GM12878 (cell line): ENCODE data around the gene VMAC. TPM values are rescaled to one million over a fixed set of nuclear protein-coding genes. Genes with fewer than 3 reads are reported as not detected.
A peak's percentile ranks its signal among the peaks of the same experiment; 100 is the strongest.

Source experiments
- ATAC-seq: fragments of 200-7000 bp; cut with Tn5 transposase; 3 replicates; pipeline ENCODE4 v1.9.1; 2020; ENCODE audit warnings: mild to moderate bottlenecking, moderate library complexity
- BruUV-seq: library from RNA; stranded (reverse); fragments of 400-500 nt; replicated peaks from 2 replicates; lab custom pipeline; 2021; lab: Mats Ljungman, UMichigan
- CTCF ChIA-PET: fragments of 300-600 bp; sonication (Branson Sonifier 250); formaldehyde crosslinking; extraction: SDS; loops from one replicate; lab custom pipeline; 2021; ENCODE audit warnings: inconsistent platforms; lab: Yijun Ruan, JAX
- POLR2A ChIA-PET: fragments of 350-600 bp; formaldehyde crosslinking; extraction: SDS; loops from one replicate; lab custom pipeline; 2021; ENCODE audit warnings: inconsistent platforms; lab: Charles Lee
- RAD21 ChIA-PET: fragments of 300-600 bp; sonication (Branson Sonifier 250); formaldehyde crosslinking; loops from one replicate; lab custom pipeline; 2023; ENCODE audit warnings: antibody characterized with exemption; ENCODE audit not compliant: unreplicated experiment; lab: Charles Lee
- SMC1A ChIA-PET: fragments of 300-600 bp; sonication (Branson Sonifier 250); formaldehyde crosslinking; loops from one replicate; lab custom pipeline; 2023; ENCODE audit not compliant: unreplicated experiment, uncharacterized antibody; lab: Charles Lee
- DNase-seq: peaks from one replicate; pipeline ENCODE4 v3.0.0-alpha.2; 2011; ENCODE audit warnings: low read depth, low spot score
- FAIRE-seq: peaks from 3 replicates; lab custom pipeline; 2011; peaks lifted over from hg19 to GRCh38; lab: Jason Lieb, UNC
- H2AFZ ChIP-seq: 2 replicates; pipeline ENCODE4 v1.6.0; 2011; ENCODE audit warnings: low read depth, low read length, control low read depth; ENCODE audit not compliant: control insufficient read depth
- H3K27ac ChIP-seq: 2 replicates; pipeline ENCODE4 v1.5.1; 2011; ENCODE audit warnings: control low read depth; ENCODE audit not compliant: control insufficient read depth, insufficient read depth
- H3K27me3 ChIP-seq, 2 experiments: replicated peaks in 1 of 2; 2 replicates each; pipeline versions ENCODE4 v1.6.0 to v1.6.1; 2011; ENCODE audit warnings: low read length in 1 of 2; ENCODE audit not compliant: control insufficient read depth in 2 of 2, insufficient read depth in 2 of 2
- H3K36me3 ChIP-seq, 2 experiments: 2 replicates each; pipeline ENCODE4 v1.5.1; 2011; ENCODE audit warnings: low read length in 1 of 2; ENCODE audit not compliant: control insufficient read depth in 2 of 2, insufficient read depth in 2 of 2
- H3K4me1 ChIP-seq: 2 replicates; pipeline ENCODE4 v1.6.1; 2011; ENCODE audit warnings: mild to moderate bottlenecking, low read length, moderate library complexity, mixed read lengths; ENCODE audit not compliant: control insufficient read depth, insufficient read depth
- H3K4me2 ChIP-seq: 2 replicates; pipeline ENCODE4 v1.6.0; 2011; ENCODE audit warnings: control low read depth; ENCODE audit not compliant: control insufficient read depth, insufficient read depth
- H3K4me3 ChIP-seq: fragments of 200-600 bp; sonication (generic); 2 replicates; pipeline ENCODE4 v1.5.1; 2016
- H3K79me2 ChIP-seq: 2 replicates; pipeline ENCODE4 v1.6.0; 2011; ENCODE audit warnings: low read length; ENCODE audit not compliant: control insufficient read depth, insufficient read depth
- H3K9ac ChIP-seq: 2 replicates; pipeline ENCODE4 v1.8.0; 2011; ENCODE audit warnings: low read length, control low read depth, mixed read lengths; ENCODE audit not compliant: control insufficient read depth, insufficient read depth
- H3K9me3 ChIP-seq: replicated peaks from 3 replicates; pipeline ENCODE4 v1.5.1; 2011; ENCODE audit warnings: mild to moderate bottlenecking, low read length; ENCODE audit not compliant: control insufficient read depth, insufficient read depth
- H4K20me1 ChIP-seq: 2 replicates; pipeline ENCODE4 v1.6.0; 2011; ENCODE audit not compliant: control insufficient read depth, insufficient read depth
- HDAC2 ChIP-seq: fragments of 200-600 bp; sonication (generic); IDR thresholded peaks from 2 replicates; pipeline ENCODE4 v1.6.1; 2017
- IKZF1 ChIP-seq: fragments of 450-650 bp; conservative IDR thresholded peaks from 2 replicates; pipeline ENCODE4 v1.6.1; 2017; ENCODE audit warnings: antibody characterized with exemption, mild to moderate bottlenecking
- MLLT1 ChIP-seq: fragments of 450-650 bp; IDR thresholded peaks from 2 replicates; pipeline ENCODE4 v1.6.1; 2016; ENCODE audit warnings: mild to moderate bottlenecking
- NFXL1 ChIP-seq: fragments of 450-650 bp; IDR thresholded peaks from 2 replicates; pipeline ENCODE4 v1.6.1; 2017; ENCODE audit warnings: antibody characterized with exemption, mild to moderate bottlenecking, borderline replicate concordance
- POLR2A ChIP-seq: IDR thresholded peaks from 2 replicates; pipeline ENCODE4 v1.6.1; 2011; ENCODE audit warnings: low read depth, mild to moderate bottlenecking, low read length
- ZNF217 ChIP-seq: fragments of 450-650 bp; IDR thresholded peaks from 2 replicates; pipeline ENCODE4 v1.6.1; 2017; ENCODE audit warnings: antibody characterized with exemption, mild to moderate bottlenecking
- WGBS: methylation state at CpG from one replicate; pipeline ENCODE4 v1.1.6; 2016; ENCODE audit warnings: low lambda C conversion rate; ENCODE audit not compliant: insufficient replicate concordance, insufficient coverage; ENCODE audit errors: missing lambda C conversion rate; 5-methylcytosine and 5-hydroxymethylcytosine counted together
- in situ Hi-C: fragments of 300-500 bp; cut with MboI; formaldehyde crosslinking; loops from 9 replicates; pipeline ENCODE4 v1.14.3; 2018; ENCODE audit warnings: mixed read lengths
- intact Hi-C: fragments of 100-400 bp; cut with micrococcal nuclease; formaldehyde crosslinking; loops from one replicate; pipeline ENCODE4 v1.14.2; 2022; ENCODE audit not compliant: unreplicated experiment
- polyA plus RNA-seq, 11 experiments: library from polyadenylated mRNA; depleted of rRNA in 4 of 11; unstranded in 6 of 11; stranded (reverse) in 5 of 11; fragments of >200 nt; fragmentation: Nextera tagmentation in 4 of 11; fragmentation: Illumina TruSeq in 1 of 11; extraction: Ambion mirVana in 4 of 11; extraction: Trizol in 1 of 11; gene quantifications; 1 replicate in 1 of 11; 2 replicates in 10 of 11; pipeline versions ENCODE4 v1.2.1 to v1.2.3, GENCODE V29; 2011 to 2016; ENCODE audit warnings: inconsistent platforms in 2 of 11, missing spikeins in 2 of 11, low read depth in 1 of 11
- total RNA-seq, 4 experiments: library from RNA; depleted of rRNA in 3 of 4; stranded (reverse); fragments of >200 nt in 3 of 4; fragmentation: Illumina TruSeq in 1 of 4; extraction: Trizol in 1 of 4; gene quantifications; 2 replicates each; pipeline versions ENCODE4 v1.2.1 to v1.2.3, GENCODE V29; 2013 to 2021

VMAC gene
- total and polyA plus RNA-seq, 10 of the 15 experiments (the other 5 are each of a cell fraction or from before 2014, with no cell fraction given) = 0.18 to 6.8 (median 1.8) TPM

- Histone ChIP-seq H2AFZ (no peak overlapping the region), H3K4me3 (no peak overlapping the region), H3K27me3 (no peaks in the 10 kb centered on the region), H3K79me2 (peaks cover 6% of the 10 kb centered on the region; the same call in 1 of the 2 replicates), H3K9me3 (no peaks in the 10 kb centered on the region), H4K20me1 (no peaks in the 10 kb centered on the region), H3K4me2 (no peak overlapping the region), H3K36me3 (peaks cover 11 to 22% of the 10 kb centered on the region in 2 experiments; a peak in 3 of 4 replicates), H3K27ac (no peak overlapping the region), H3K9ac (no peak overlapping the region), H3K4me1 (no peaks in the 10 kb centered on the region)
- ChIA-PET SMC1A (no interaction called here), CTCF (interaction anchor here (0.5 kb wide), 1 partner anchor 24 kb away, joined by 5 read pairs; no protein-coding TSS in a partner anchor), POLR2A (no interaction called here), RAD21 (interaction anchor here (0.6 kb wide), 1 partner anchor 221 kb away, joined by 4 read pairs; no protein-coding TSS in a partner anchor)
- intact Hi-C loops (no loop called here), in situ Hi-C loops (no loop called here)
- DNase-seq = no peak
- no TSS peak for BruUV-seq
- ATAC-seq = no peak
- 45% methylated on average over 10 of the region's 10 CpGs for WGBS
- no peak for FAIRE-seq
- no peak for TF ChIP-seq NFXL1
- TF ChIP-seq POLR2A = 0 out of 2 replicates have a peak, but pooled peaks have one; percentile 1
- no peak for TF ChIP-seq IKZF1
- TF ChIP-seq HDAC2 = no peak
Observed at GRCh38 chr19:5943623-5944022, 39.0 kb downstream of the VMAC start.

GRCh38 chr19:5947435-5947834 is 42.8 kb downstream of the VMAC start:
- in situ Hi-C loops (no loop called here), intact Hi-C loops (no loop called here)
- RAD21 ChIA-PET = no interaction called here
- no peaks in the 10 kb centered on the region for H3K27me3 ChIP-seq
- peaks cover 16% of the 10 kb centered on the region for H3K79me2 ChIP-seq
- H3K4me3 ChIP-seq = no peak overlapping the region
- H3K27ac ChIP-seq = no peak overlapping the region
- no peak overlapping the region for H3K9ac ChIP-seq
- H4K20me1 ChIP-seq = no peaks in the 10 kb centered on the region; the same call in 1 of the 2 replicates
- DNase-seq (no peak), ATAC-seq (no peak), FAIRE-seq (no peak)
- TF ChIP-seq MLLT1 (no peak), ZNF217 (no peak)
- WGBS = 91% methylated on average over 10 of the region's 13 CpGs
- no peak overlapping the region for H2AFZ ChIP-seq
- SMC1A ChIA-PET = no interaction called here
- CTCF ChIA-PET = interaction anchor here (2.6 kb wide), 1 partner anchor 21 kb away, joined by 10 read pairs; no protein-coding TSS in a partner anchor
- H3K4me1 ChIP-seq = peaks cover 10% of the 10 kb centered on the region
- no peaks in the 10 kb centered on the region for H3K9me3 ChIP-seq
- no TSS peak for BruUV-seq
- POLR2A ChIA-PET = interaction anchor here (0.6 kb wide), 1 partner anchor 184 kb away, joined by 6 read pairs; no protein-coding TSS in a partner anchor
- H3K36me3 ChIP-seq = peaks cover 10 to 26% of the 10 kb centered on the region in 2 experiments; a peak in 3 of 4 replicates
- H3K4me2 ChIP-seq = no peak overlapping the region
